Epithelial cell of proximal tubule (primary cell): ENCODE data around the gene PPP1R13B. TPM values are rescaled to one million over a fixed set of nuclear protein-coding genes. Genes with fewer than 3 reads are reported as not detected.

ENCODE experiments used
- DNase-seq: peaks from one replicate; pipeline ENCODE4 v3.0.0-alpha.2; 2011; ENCODE audit warnings: low read depth
- H3K4me3 ChIP-seq: 2 replicates; pipeline ENCODE4 v1.5.1; 2011; ENCODE audit warnings: low read depth, mild to moderate bottlenecking, low read length
- CTCF ChIP-seq: conservative IDR thresholded peaks from 2 replicates; pipeline ENCODE4 v1.5.1; 2012; ENCODE audit warnings: low read depth, mild to moderate bottlenecking, low read length
- total RNA-seq: library from RNA; depleted of rRNA; stranded (reverse); fragments of >200 nt; gene quantifications from 2 replicates; pipeline ENCODE4 v1.2.3, GENCODE V29; 2015

The PPP1R13B gene
- total RNA-seq, 1 donor from 2014 or later = 11.1 TPM

- TF ChIP-seq CTCF = no peak
- peak overlapping the region; percentile 85 for H3K4me3 ChIP-seq
- DNase-seq = no peak
Observed at GRCh38 chr14:103716091-103716801, 131.1 kb downstream of the PPP1R13B start.

GRCh38 chr14:103715052-103716000 lies 132.0 kb downstream of the PPP1R13B start, which contains the start of the genes XRCC3 and ZFYVE21:
XRCC3 (minus strand) TSS chr14:103715451; CDS start chr14:103711087, 4,364 bp downstream.
ZFYVE21 (plus strand) TSS chr14:103715810; CDS start chr14:103715842, 32 bp downstream.
- DNase-seq = peak; percentile 87
- peak within 1 kb of the TSS; percentile 85 for H3K4me3 ChIP-seq
- TF ChIP-seq CTCF = no peak

- TF ChIP-seq CTCF = no peak
- no peak for DNase-seq
- peak overlapping the region; percentile 57 for H3K4me3 ChIP-seq
Observed at GRCh38 chr14:103714063-103714724, 133.2 kb downstream of the PPP1R13B start.

GRCh38 chr14:103713304-103714062 lies 133.9 kb downstream of the PPP1R13B start:
- no peak for DNase-seq
- TF ChIP-seq CTCF = no peak
- no peak overlapping the region for H3K4me3 ChIP-seq

- DNase-seq = no peak
- TF ChIP-seq CTCF = no peak
- H3K4me3 ChIP-seq = no peak overlapping the region
Observed at GRCh38 chr14:103712633-103713247, 134.6 kb downstream of the PPP1R13B start.
